HepG2 (cell line): ENCODE measurements around the gene LAIR1. TPM values are rescaled to one million over a fixed set of nuclear protein-coding genes. Genes with fewer than 3 reads are reported as not detected.
"Not testable (repeated sequence)": the region's sequence is repeated elsewhere in the genome, so short reads cannot be mapped to it uniquely, and the experiment has no call there.

Source experiments
- ATAC-seq: fragments of 200-7000 bp; cut with Tn5 transposase; 3 replicates; pipeline ENCODE4 v1.9.1; 2020; ENCODE audit warnings: mild to moderate bottlenecking, moderate library complexity
- BruUV-seq: library from RNA; stranded (reverse); fragments of 400-500 nt; replicated peaks from 2 replicates; lab custom pipeline; 2021; lab: Mats Ljungman, UMichigan
- CTCF ChIA-PET: fragments of 300-600 bp; formaldehyde crosslinking; extraction: SDS; loops from one replicate; lab custom pipeline; 2021; ENCODE audit warnings: low total read pairs, inconsistent platforms, low intra/inter-chr PET ratio; lab: Yijun Ruan, JAX
- POLR2A ChIA-PET: fragments of 350-600 bp; sonication (Branson Sonifier 250); formaldehyde crosslinking; loops from one replicate; lab custom pipeline; 2020; ENCODE audit warnings: antibody characterized with exemption, inconsistent platforms; lab: Yijun Ruan, JAX
- DNase-seq: peaks from one replicate; pipeline ENCODE4 v3.0.0-alpha.2; 2015; ENCODE audit warnings: low spot score
- FAIRE-seq: peaks from 3 replicates; lab custom pipeline; 2011; peaks lifted over from hg19 to GRCh38; lab: Jason Lieb, UNC
- H2AFZ ChIP-seq: one replicate; pipeline ENCODE4 v1.6.1; 2011; ENCODE audit warnings: low read length, inconsistent platforms
- H3K27ac ChIP-seq: fragments of 300-600 bp; 3 replicates; pipeline ENCODE4 v1.8.0; 2011; ENCODE audit warnings: mixed run types, mild to moderate bottlenecking, mixed read lengths, low read length, inconsistent platforms; ENCODE audit not compliant: insufficient read depth; ENCODE audit errors: extremely low read length
- H3K27me3 ChIP-seq, 2 experiments: fragments of 200-600 bp in 1 of 2; 2 replicates in 1 of 2; 3 replicates in 1 of 2; pipeline versions ENCODE4 v1.6.0 to v1.8.0; 2011; ENCODE audit warnings: low read length in 2 of 2, mild to moderate bottlenecking in 2 of 2, moderate library complexity in 2 of 2, inconsistent platforms in 1 of 2; ENCODE audit not compliant: insufficient read depth in 2 of 2, control insufficient read depth in 1 of 2
- H3K36me3 ChIP-seq, 2 experiments: fragments of 200-600 bp in 1 of 2; replicated peaks in 1 of 2; 2 replicates in 1 of 2; 3 replicates in 1 of 2; pipeline versions ENCODE4 v1.5.1 to v1.8.0; 2011; ENCODE audit warnings: low read length in 2 of 2, inconsistent platforms in 1 of 2; ENCODE audit not compliant: insufficient read depth in 2 of 2, control insufficient read depth in 1 of 2
- H3K4me1 ChIP-seq: 2 replicates; pipeline ENCODE4 v1.5.1; 2012; ENCODE audit warnings: low read length, inconsistent platforms; ENCODE audit not compliant: insufficient read depth
- H3K4me2 ChIP-seq: 2 replicates; pipeline ENCODE4 v1.6.0; 2011; ENCODE audit warnings: low read depth, low read length, inconsistent platforms
- H3K4me3 ChIP-seq, 3 experiments: fragments of 200-600 bp in 1 of 3; sonication (generic), shearing (Covaris generic) in 1 of 3; replicated peaks in 1 of 3; 2 replicates each; pipeline ENCODE4 v1.5.1; 2011 to 2016; ENCODE audit warnings: low read length in 3 of 3, inconsistent platforms in 2 of 3, low read depth in 2 of 3, mild to moderate bottlenecking in 2 of 3, control low read depth in 1 of 3, mixed read lengths in 1 of 3; ENCODE audit not compliant: insufficient read depth in 1 of 3
- H3K79me2 ChIP-seq: one replicate; pipeline ENCODE4 v1.6.1; 2011; ENCODE audit warnings: low read length, inconsistent platforms; ENCODE audit not compliant: insufficient read depth
- H3K9ac ChIP-seq: 2 replicates; pipeline ENCODE4 v1.6.0; 2011; ENCODE audit warnings: mild to moderate bottlenecking, low read depth, low read length, inconsistent platforms; ENCODE audit not compliant: insufficient read depth
- H3K9me3 ChIP-seq: 2 replicates; pipeline ENCODE4 v1.5.1; 2012; ENCODE audit warnings: mild to moderate bottlenecking, low read length
- H4K20me1 ChIP-seq: 2 replicates; pipeline ENCODE4 v1.6.0; 2011; ENCODE audit warnings: inconsistent platforms, mild to moderate bottlenecking, low read length, moderate library complexity; ENCODE audit not compliant: insufficient read depth
- ATF7-NPFF ChIP-seq: sonication (generic); formaldehyde crosslinking; IDR thresholded peaks from 2 replicates; pipeline ENCODE4 v1.8.1; 2023; ENCODE audit warnings: mild to moderate bottlenecking, low read depth, missing genetic modification reagents, moderate library complexity
- MAFF ChIP-seq: IDR thresholded peaks from 2 replicates; pipeline ENCODE4 v1.6.1; 2011; ENCODE audit warnings: low read depth, low read length, improper control_type of control experiment
- MAFK ChIP-seq, 2 experiments: IDR thresholded peaks in 1 of 2; conservative IDR thresholded peaks in 1 of 2; 2 replicates each; pipeline ENCODE4 v1.6.1; 2011; ENCODE audit warnings: improper control_type of control experiment in 2 of 2, low read length in 2 of 2
- WGBS: methylation state at CpG from one replicate; pipeline ENCODE4 v1.1.6; 2017; ENCODE audit warnings: low lambda C conversion rate; 5-methylcytosine and 5-hydroxymethylcytosine counted together
- in situ Hi-C: cut with HindIII; loops from 2 replicates; pipeline ENCODE4 v1.10.0; 2017; ENCODE audit warnings: low pct_unique_long_range_greater_than_20kb; ENCODE audit not compliant: extremely low pct_ligation_motif_present
- intact Hi-C: fragments of 100-400 bp; cut with micrococcal nuclease; formaldehyde crosslinking; loops from one replicate; pipeline ENCODE4 v1.10.0; 2022; ENCODE audit not compliant: unreplicated experiment
- polyA plus RNA-seq, 8 experiments: library from polyadenylated mRNA; depleted of rRNA in 3 of 8; stranded (reverse) in 7 of 8; unstranded in 1 of 8; fragments of >200 nt; fragmentation: Illumina TruSeq in 4 of 8; extraction: Trizol in 4 of 8; gene quantifications; 2 replicates each; pipeline versions ENCODE4 v1.2.1 to v1.2.3, GENCODE V29; 2011 to 2016; ENCODE audit warnings: low read depth in 4 of 8, missing spikeins in 1 of 8, mixed read lengths in 1 of 8; ENCODE audit not compliant: insufficient read depth in 1 of 8
- total RNA-seq, 5 experiments: library from RNA; depleted of rRNA; stranded (reverse); fragments of >200 nt; fragmentation: Illumina TruSeq; extraction: Trizol; gene quantifications; 2 replicates each; pipeline ENCODE4 v1.2.3, GENCODE V29; 2016; ENCODE audit warnings: low read depth in 1 of 5

LAIR1 gene
- total and polyA plus RNA-seq, 2 of the 13 experiments (the other 11 are each of a cell fraction or from before 2014, with no cell fraction given), result 0.75 to 1.2 TPM

DNA sequence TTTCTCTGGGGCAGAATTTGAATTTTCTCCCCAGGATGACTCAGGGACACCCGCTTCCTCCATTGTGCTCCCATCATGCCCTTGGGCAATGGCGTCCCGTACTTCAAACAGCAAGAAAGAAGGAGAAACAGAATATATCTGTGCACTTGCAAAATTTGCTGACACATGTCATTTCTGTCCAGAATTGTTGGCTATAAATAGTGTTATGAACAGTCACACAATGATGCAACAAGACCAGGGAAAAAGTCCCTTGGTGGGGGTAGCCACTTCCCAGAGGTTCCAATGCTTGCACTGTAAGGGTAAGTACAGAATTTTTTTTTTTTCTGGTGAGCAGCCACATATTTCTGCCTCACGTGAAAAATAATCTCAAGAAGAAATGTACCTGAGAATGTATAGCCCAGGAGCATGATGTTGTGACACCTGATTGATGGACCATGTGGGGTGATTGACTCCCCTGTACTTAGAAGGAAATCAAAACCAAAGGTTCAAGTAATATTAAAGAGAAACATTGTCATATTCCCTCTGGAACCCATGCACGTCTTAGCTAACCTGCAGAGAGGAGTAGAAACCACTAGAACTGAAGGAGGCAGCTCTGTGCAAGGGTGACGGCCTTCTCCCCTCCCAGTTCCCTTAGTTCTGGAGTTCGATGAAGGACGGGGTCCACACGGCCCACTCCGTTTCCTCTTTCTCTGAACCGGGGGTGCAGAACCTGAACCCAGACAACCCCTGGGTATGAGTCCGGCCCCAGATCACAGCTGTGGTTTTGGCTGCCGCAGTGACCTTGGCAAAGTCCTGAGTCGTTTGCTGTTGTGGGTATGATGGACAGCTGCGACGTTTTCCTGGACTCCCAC is 9.3 kb upstream of the LAIR1 start:
- TF ChIP-seq MAFK (conservative IDR thresholded peaks at IDR 0.05 in 1 of 2, IDR thresholded peaks at IDR 0.05 in 1 of 2; ENCODE audit: low read length in 2 of 2) (peak; percentile 96 to 98), ATF7-NPFF (no peak), MAFF (peak; percentile 97)
- intact Hi-C loops, result no loop called here
- no TSS peak for BruUV-seq
- Histone ChIP-seq H3K9ac (no peak overlapping the region), H3K36me3 (no peaks in the 10 kb centered on the region), H3K79me2 (no peaks in the 10 kb centered on the region), H4K20me1 (no peaks in the 10 kb centered on the region), H3K27ac (no peak overlapping the region), H3K4me3 (no peak overlapping the region), H2AFZ (no peak overlapping the region), H3K9me3 (no peaks in the 10 kb centered on the region), H3K4me1 (peaks cover 5% of the 10 kb centered on the region), H3K27me3 (0 out of 5 replicates have a peak, but pooled peaks cover 0 to under 1% of the 10 kb centered on the region in 2 experiments), H3K4me2 (no peak overlapping the region)
- POLR2A ChIA-PET, result no interaction called here
- ATAC-seq, result no peak
- no peak for FAIRE-seq
- in situ Hi-C loops, result no loop called here
- DNase-seq, result no peak
- 56% methylated on average over 8 of the region's 16 CpGs for WGBS
- CTCF ChIA-PET, result no interaction called here

DNA sequence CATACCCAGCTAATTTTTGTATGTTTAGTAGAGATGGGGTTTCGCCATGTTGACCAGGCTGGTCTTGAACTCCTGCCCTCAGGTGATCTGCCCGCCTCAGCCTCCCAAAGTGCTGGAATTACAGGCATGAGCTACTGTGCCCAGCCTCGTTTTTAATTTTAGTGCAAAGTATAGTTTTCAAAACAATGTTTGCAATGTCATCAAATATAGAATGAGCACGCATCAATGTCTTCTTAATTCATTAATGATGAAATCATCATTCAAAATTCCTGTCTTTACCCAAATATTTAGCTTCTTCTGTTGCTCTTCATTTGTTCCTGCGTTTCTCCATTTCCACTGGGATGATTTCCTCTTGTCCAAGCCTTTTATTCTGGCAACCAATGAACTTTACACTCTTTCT is 6.7 kb upstream of the LAIR1 start:
- FAIRE-seq, H3K4me1 ChIP-seq, DNase-seq, H3K4me2 ChIP-seq, H4K20me1 ChIP-seq, BruUV-seq, H3K9me3 ChIP-seq, H3K27me3 ChIP-seq, H2AFZ ChIP-seq, H3K79me2 ChIP-seq, ATAC-seq, in situ Hi-C loops, POLR2A ChIA-PET, H3K36me3 ChIP-seq, H3K9ac ChIP-seq, H3K27ac ChIP-seq, intact Hi-C loops, H3K4me3 ChIP-seq, CTCF ChIA-PET: not testable (repeated sequence)
- peak; percentile 46 to 62; a peak in 3 of 4 replicates for TF ChIP-seq MAFK (conservative IDR thresholded peaks at IDR 0.05 in 1 of 2, IDR thresholded peaks at IDR 0.05 in 1 of 2; ENCODE audit: low read length in 2 of 2)
- peak; percentile 46 for TF ChIP-seq MAFF
- WGBS, result 43% methylated on average over 4 of the region's 5 CpGs

- H3K36me3 ChIP-seq, H2AFZ ChIP-seq, POLR2A ChIA-PET, H3K9ac ChIP-seq, H3K27ac ChIP-seq, H3K4me3 ChIP-seq, H3K4me1 ChIP-seq, intact Hi-C loops, DNase-seq, H3K79me2 ChIP-seq, H3K9me3 ChIP-seq, H4K20me1 ChIP-seq, FAIRE-seq, H3K27me3 ChIP-seq, H3K4me2 ChIP-seq, in situ Hi-C loops, ATAC-seq, BruUV-seq, CTCF ChIA-PET: not testable (repeated sequence)
- 79% methylated on average over 7 of the region's 10 CpGs for WGBS
These were observed 5.7 kb upstream of the LAIR1 start for GRCh38 chr19:54370434-54370796.
